Brain microvascular endothelial cell (primary cell): Measurements from ENCODE around the gene SLC49A4.

Experiments used
- DNase-seq: peaks from one replicate; pipeline ENCODE4 v3.0.0-alpha.2; 2020
- H3K27ac ChIP-seq: fragments of 250-450 bp; sonication (Bioruptor Pico); 2 replicates; pipeline ENCODE4 v1.5.1; 2020; ENCODE audit warnings: mild to moderate bottlenecking, moderate library complexity
- H3K27me3 ChIP-seq: fragments of 250-450 bp; sonication (Bioruptor Pico); replicated peaks from 2 replicates; pipeline ENCODE4 v1.5.1; 2020; ENCODE audit warnings: mild to moderate bottlenecking
- H3K36me3 ChIP-seq: fragments of 250-450 bp; sonication (Bioruptor Pico); replicated peaks from 2 replicates; pipeline ENCODE4 v1.5.1; 2020; ENCODE audit warnings: mild to moderate bottlenecking
- H3K4me3 ChIP-seq: 2 replicates; pipeline ENCODE4 v1.5.1; 2011; ENCODE audit warnings: low read depth, mild to moderate bottlenecking, control low read depth, low read length, moderate library complexity
- CTCF ChIP-seq: IDR thresholded peaks from 2 replicates; pipeline ENCODE4 v1.5.1; 2011; ENCODE audit warnings: low read depth, mild to moderate bottlenecking, moderate library complexity, low read length, control low read depth, inconsistent platforms; ENCODE audit errors: missing control alignments
- in situ Hi-C: cut with HindIII; loops from 2 replicates; pipeline ENCODE4 v1.10.0; 2017; ENCODE audit warnings: low sequenced_read_pairs, low pct_ligation_motif_present

The SLC49A4 gene

GRCh38 chr3:122929188-122930062 lies 134.6 kb downstream of the SLC49A4 start:
- in situ Hi-C loops, result no loop called here
- H3K4me3 ChIP-seq, result no peak overlapping the region
- no peak for DNase-seq
- H3K27me3 ChIP-seq, result no peaks in the 10 kb centered on the region
- no peak for TF ChIP-seq CTCF
- no peak overlapping the region for H3K27ac ChIP-seq
- H3K36me3 ChIP-seq, result no peaks in the 10 kb centered on the region

GRCh38 chr3:122930063-122930997 lies 135.5 kb downstream of the SLC49A4 start:
- TF ChIP-seq CTCF, result no peak
- Histone ChIP-seq H3K27me3 (no peaks in the 10 kb centered on the region), H3K36me3 (no peaks in the 10 kb centered on the region), H3K4me3 (no peak overlapping the region), H3K27ac (no peak overlapping the region)
- in situ Hi-C loops, result no loop called here
- no peak for DNase-seq
